NCI-H510A (cell line): ENCODE measurements around the gene MARCHF2.

ENCODE experiments used
- DNase-seq: peaks from one replicate; lab custom pipeline; 2025; lab: John Stamatoyannopoulos, UW

Gene MARCHF2

GRCh38 chr19:8387688-8388611 is 25.2 kb upstream of the MARCHF2 start:
- no peak for DNase-seq

- no peak for DNase-seq
These were observed 24.5 kb upstream of the MARCHF2 start for GRCh38 chr19:8388612-8388958.

GRCh38 chr19:8389891-8390616 is 23.1 kb upstream of the MARCHF2 start, which contains the start of gene RAB11B:
Gene RAB11B, plus strand, starts transcription at chr19:8390360. Its CDS starts 57 bp downstream, at chr19:8390417.
- DNase-seq = peak; percentile 99

- DNase-seq = peak; percentile 59
These were observed 22.5 kb upstream of the MARCHF2 start for GRCh38 chr19:8390617-8390981.

GRCh38 chr19:8391198-8392016 is 21.7 kb upstream of the MARCHF2 start:
- no peak for DNase-seq

- no peak for DNase-seq
These were observed 21.0 kb upstream of the MARCHF2 start for GRCh38 chr19:8392017-8392591.

GRCh38 chr19:8393192-8393870 is 19.8 kb upstream of the MARCHF2 start:
- DNase-seq = no peak

- no peak for DNase-seq
These were observed 19.2 kb upstream of the MARCHF2 start for GRCh38 chr19:8393871-8394250.

GRCh38 chr19:8395621-8396082 is 17.5 kb upstream of the MARCHF2 start:
- no peak for DNase-seq

GRCh38 chr19:8396185-8396562 is 16.9 kb upstream of the MARCHF2 start:
- DNase-seq = no peak

- no peak for DNase-seq
These were observed 16.4 kb upstream of the MARCHF2 start for GRCh38 chr19:8396563-8397203.

GRCh38 chr19:8397271-8397670 is 15.8 kb upstream of the MARCHF2 start:
- no peak for DNase-seq

- DNase-seq = no peak
These were observed 15.3 kb upstream of the MARCHF2 start for GRCh38 chr19:8397746-8398310.

GRCh38 chr19:8398311-8398771 is 14.8 kb upstream of the MARCHF2 start:
- DNase-seq = no peak

- DNase-seq = no peak
These were observed 13.4 kb upstream of the MARCHF2 start for GRCh38 chr19:8399681-8400188.

GRCh38 chr19:8401981-8402411 is 11.1 kb upstream of the MARCHF2 start:
- no peak for DNase-seq

GRCh38 chr19:8403098-8403819 is 9.8 kb upstream of the MARCHF2 start:
- no peak for DNase-seq

- DNase-seq = no peak
These were observed 9.3 kb upstream of the MARCHF2 start for GRCh38 chr19:8403820-8404109.

GRCh38 chr19:8404391-8405151 is 8.5 kb upstream of the MARCHF2 start:
- no peak for DNase-seq
